ENCODE data around the gene ADISSP.

- TF ChIP-seq, protein P1, sequence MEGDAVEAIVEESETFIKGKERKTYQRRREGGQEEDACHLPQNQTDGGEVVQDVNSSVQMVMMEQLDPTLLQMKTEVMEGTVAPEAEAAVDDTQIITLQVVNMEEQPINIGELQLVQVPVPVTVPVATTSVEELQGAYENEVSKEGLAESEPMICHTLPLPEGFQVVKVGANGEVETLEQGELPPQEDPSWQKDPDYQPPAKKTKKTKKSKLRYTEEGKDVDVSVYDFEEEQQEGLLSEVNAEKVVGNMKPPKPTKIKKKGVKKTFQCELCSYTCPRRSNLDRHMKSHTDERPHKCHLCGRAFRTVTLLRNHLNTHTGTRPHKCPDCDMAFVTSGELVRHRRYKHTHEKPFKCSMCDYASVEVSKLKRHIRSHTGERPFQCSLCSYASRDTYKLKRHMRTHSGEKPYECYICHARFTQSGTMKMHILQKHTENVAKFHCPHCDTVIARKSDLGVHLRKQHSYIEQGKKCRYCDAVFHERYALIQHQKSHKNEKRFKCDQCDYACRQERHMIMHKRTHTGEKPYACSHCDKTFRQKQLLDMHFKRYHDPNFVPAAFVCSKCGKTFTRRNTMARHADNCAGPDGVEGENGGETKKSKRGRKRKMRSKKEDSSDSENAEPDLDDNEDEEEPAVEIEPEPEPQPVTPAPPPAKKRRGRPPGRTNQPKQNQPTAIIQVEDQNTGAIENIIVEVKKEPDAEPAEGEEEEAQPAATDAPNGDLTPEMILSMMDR (IDR thresholded peaks at IDR 0.05; ENCODE audit: extremely low read depth in 1 of 2, insufficient read depth in 1 of 2, low read depth in 1 of 2, low read length in 2 of 2): no peak
- no peak for TF ChIP-seq POLR2A (IDR thresholded peaks at IDR 0.05; ENCODE audit: low read depth, low read length)
- no peak for TF ChIP-seq MAX (IDR thresholded peaks at IDR 0.05; ENCODE audit: insufficient read depth, insufficient read length)
- TF ChIP-seq EZH2 (IDR thresholded peaks at IDR 0.05; ENCODE audit: borderline replicate concordance, low read depth, low read length, severe bottlenecking): no peak
Observed at GRCh38 chr20:3803854-3804253, 36.3 kb upstream of the ADISSP start.

All from endothelial cell of umbilical vein (primary cell).